Activated CD8-positive, alpha-beta memory T cell treated with anti-CD3 and anti-CD28 coated beads, Interleukin-2, amount 50 U/mL, for 48 hours (primary cell): Measurements from ENCODE around the gene CNTN6.
"Not testable (repeated sequence)": the region's sequence is repeated elsewhere in the genome, so short reads cannot be mapped to it uniquely, and the experiment has no call there.

Source experiments
- DNase-seq: peaks from one replicate; pipeline ENCODE4 v3.0.0-alpha.2; 2020

CNTN6 gene

GRCh38 chr3:1292571-1293071 is 199.8 kb downstream of the CNTN6 start:
- no peak for DNase-seq

DNA sequence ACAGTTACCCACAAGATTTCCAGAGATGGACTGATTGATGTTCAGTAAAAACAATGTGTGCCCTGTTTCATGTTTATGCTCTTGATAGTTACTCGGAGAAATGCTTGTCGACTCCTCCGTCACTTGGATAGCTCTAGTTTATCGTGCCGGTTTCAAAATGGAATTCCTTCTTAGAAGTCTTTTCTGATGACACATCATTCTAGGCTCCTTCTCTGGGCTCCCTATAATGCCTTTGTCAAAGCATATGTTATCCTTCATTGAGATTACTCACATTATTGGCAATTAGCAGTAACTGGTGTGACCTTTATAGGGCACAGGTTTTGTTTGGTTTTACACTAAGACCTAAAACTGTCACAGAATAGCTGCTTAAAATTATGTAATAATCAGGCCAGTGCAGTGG is 201.8 kb downstream of the CNTN6 start:
- no peak for DNase-seq

GRCh38 chr3:1318296-1319005 is 225.6 kb downstream of the CNTN6 start:
- no peak for DNase-seq

DNA sequence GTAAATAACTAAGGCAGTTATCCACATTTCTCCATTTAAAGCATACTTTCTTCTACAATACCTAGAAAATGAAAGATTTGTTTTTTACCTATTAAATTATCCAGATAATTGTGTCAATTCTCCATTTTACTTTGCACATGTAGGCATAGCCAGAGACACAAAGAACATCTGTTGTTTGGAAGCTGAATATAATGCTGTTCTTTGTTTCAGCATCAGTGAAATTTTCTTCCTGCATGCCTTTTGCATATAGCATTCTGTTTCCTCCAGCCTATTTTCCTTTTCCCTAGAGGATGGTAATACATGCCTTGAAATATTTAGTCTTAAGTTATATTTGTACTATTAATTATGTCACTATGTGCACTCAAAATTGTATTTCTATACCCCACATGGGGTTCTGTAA is 233.7 kb downstream of the CNTN6 start:
- DNase-seq, result no peak

- DNase-seq, result no peak
Measured at GRCh38 chr3:1330107-1330506, 237.3 kb downstream of the CNTN6 start.

GRCh38 chr3:1346386-1346785 is 253.6 kb downstream of the CNTN6 start:
- DNase-seq, result no peak

DNA sequence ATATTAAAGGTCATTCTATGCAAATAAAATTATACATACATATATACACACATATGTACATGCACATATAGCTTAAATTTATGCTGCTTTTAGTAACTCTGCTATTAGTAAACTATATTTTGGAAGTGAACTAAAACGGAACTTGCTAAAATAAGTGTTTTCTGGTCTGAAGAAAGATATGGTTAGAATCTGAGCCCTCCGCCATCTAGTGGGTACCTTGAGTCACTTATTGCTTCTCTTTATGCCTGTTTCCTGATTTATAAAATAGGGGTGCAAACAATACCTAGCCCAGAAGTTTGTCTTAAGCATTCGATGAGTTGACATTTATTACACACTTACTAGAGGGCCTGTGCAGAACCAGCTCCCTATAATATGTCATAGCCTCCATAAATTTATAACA is 255.7 kb downstream of the CNTN6 start:
- no peak for DNase-seq

- DNase-seq, result no peak
Measured at GRCh38 chr3:1350885-1351284, 258.1 kb downstream of the CNTN6 start.

- no peak for DNase-seq
Measured at GRCh38 chr3:1355691-1356090, 262.9 kb downstream of the CNTN6 start.

GRCh38 chr3:1356101-1356500 is 263.3 kb downstream of the CNTN6 start:
- no peak for DNase-seq

DNA sequence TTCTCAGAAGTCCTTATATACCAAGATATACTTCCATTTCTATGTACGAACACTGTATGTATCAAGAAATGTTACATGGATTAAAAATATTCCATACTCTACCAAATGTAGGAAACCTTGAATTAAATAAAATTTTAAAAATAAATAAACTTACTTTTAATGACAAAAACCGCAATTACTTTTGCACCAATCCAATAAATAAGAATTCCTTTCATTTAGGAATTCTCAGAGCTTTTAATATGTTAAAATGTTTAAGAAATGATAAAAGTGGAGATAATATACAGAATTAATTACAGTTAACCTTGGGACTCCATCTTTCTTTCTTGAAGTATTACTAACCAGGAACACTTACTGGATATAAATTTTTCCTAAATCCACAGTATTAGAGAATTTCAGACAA is 272.7 kb downstream of the CNTN6 start:
- no peak for DNase-seq

DNA sequence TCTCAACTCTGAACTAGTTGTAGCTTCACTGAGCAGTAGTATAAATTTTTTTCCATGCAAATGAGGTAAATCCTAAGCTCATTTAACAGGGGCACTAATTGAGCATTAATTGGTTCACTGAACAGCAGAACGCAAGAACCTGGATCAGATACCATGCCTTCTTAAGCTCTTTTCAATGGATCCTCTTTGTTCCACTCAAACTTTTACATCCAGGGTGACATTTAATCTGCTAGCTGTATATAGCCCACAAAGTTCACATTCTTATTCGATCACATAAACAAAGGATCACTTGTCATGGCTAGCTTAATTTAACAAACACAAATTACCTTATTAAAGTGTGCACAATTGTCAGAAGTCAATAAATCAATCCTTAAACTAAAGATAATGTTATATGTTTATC is 281.6 kb downstream of the CNTN6 start:
- DNase-seq, result no peak

DNA sequence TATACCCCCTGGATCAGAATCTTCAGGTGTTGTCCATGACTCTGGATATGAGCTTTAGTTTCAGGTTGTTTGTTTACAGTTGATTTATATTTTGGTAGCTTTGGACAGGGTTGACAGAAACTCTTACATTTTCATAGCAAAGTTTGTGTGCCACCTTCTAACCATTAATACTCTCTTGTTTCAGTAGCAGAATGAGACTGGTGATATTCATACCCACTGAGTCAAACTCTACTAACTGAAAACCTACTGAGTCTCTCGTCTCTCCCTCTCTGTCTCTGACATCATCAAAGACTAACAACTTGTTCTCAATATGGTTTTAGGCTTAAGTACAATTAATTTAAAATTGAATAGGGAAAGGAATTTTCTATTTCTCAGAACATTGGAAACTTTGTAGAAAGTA is 282.3 kb downstream of the CNTN6 start:
- no peak for DNase-seq

- no peak for DNase-seq
Measured at GRCh38 chr3:1380926-1381646, 288.3 kb downstream of the CNTN6 start.

DNA sequence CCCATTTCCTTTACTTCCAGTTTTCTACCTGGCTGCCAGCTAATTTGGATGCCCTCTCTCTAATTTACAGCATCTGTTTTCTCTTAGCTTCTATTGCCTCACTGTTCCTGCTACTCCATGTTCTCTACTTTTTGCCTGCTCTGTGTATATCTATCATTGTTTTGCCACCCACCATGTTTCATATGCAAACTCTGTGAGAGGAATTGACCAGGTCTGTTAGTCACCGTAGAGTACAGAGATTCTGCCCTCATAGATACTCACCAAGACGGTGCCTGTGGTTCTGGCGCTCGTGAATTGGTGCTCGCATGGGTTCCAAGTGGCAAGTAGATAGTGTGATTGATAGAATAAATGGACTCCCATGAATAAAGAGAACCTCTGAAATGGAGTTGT is 288.8 kb downstream of the CNTN6 start:
- no peak for DNase-seq

- not testable (repeated sequence) for DNase-seq
Measured at GRCh38 chr3:1387396-1387905, 294.6 kb downstream of the CNTN6 start.

GRCh38 chr3:1394188-1394587 is 301.4 kb downstream of the CNTN6 start:
- DNase-seq, result no peak

- DNase-seq, result no peak
Measured at GRCh38 chr3:1400571-1400970, 307.7 kb downstream of the CNTN6 start.

- DNase-seq, result no peak
Measured at GRCh38 chr3:1404270-1404962, 311.6 kb downstream of the CNTN6 start.

GRCh38 chr3:1406250-1406649 is 313.4 kb downstream of the CNTN6 start:
- DNase-seq, result no peak

DNA sequence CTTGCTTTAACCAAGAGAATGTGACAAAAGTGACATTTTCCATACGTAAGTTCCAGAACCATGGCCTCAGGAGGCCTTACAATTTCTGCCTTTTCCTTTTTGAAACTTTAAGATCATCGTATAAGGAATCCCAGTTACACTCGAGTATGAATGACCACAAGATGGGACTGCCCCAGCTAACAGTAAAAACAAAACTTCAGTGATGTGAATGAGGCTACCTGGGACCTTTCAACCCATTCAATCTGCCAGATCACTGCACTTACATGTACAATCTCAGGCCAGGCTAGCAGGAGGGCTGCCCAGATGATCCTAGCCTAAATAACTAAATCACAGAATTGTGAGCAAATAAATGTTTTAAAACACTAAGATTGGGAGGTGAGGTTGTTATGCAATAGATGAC is 328.8 kb downstream of the CNTN6 start:
- DNase-seq, result no peak

DNA sequence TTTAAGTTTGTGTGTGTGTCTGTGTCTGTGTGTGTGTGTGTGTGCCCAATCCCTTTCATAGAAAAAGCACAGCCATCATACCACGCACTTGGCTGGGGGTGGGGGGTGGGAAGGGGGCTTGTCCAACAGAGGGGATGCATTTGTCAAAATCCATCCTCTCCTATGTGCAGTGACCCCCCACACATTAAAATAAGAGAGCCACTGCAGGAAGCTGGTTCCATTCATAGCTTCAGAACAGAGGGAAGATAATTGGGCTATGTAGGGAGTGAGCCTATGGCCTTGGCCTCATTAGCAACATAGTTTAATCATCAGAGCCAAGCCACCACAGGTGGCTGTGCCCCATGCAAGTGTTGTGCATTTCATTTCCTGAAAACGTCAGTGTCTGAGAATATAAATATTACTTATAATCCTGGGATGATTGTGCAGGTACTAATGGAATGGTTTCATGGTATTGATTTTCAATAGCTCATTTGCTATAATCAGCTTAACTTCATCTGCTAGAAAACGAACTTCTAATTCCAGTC is 330.8 kb downstream of the CNTN6 start:
- no peak for DNase-seq

DNA sequence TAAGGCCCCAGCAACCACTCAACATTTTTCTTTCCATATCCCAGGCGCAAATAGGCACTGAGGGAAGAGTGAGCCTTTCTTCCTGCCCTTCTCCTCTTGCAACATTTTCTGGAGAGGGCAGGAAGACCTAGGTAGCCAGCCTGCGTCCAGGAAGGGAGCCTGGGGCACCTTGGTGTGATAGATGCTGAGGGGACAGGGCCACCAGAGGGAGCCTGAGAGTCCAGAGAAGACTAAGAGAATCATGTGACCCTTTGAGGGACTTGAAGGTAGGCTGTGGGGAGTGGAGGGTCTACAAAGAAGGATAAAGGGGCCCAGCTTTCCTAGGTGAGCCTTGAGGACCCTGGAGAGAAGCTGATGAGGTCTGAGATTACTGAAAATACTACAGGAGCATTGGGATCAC is 346.6 kb downstream of the CNTN6 start:
- no peak for DNase-seq

GRCh38 chr3:1442271-1442670 is 349.4 kb downstream of the CNTN6 start:
- DNase-seq, result no peak
